HG02981 (cell line): ENCODE data around the gene UBE2D2.

Experiments
- ATAC-seq: cut with Tn5 transposase; IDR thresholded peaks from one replicate; pipeline ENCODE4 v1.9.1; 2021; ENCODE audit warnings: mild to moderate bottlenecking, moderate library complexity; ENCODE audit not compliant: unreplicated experiment

Gene UBE2D2

DNA sequence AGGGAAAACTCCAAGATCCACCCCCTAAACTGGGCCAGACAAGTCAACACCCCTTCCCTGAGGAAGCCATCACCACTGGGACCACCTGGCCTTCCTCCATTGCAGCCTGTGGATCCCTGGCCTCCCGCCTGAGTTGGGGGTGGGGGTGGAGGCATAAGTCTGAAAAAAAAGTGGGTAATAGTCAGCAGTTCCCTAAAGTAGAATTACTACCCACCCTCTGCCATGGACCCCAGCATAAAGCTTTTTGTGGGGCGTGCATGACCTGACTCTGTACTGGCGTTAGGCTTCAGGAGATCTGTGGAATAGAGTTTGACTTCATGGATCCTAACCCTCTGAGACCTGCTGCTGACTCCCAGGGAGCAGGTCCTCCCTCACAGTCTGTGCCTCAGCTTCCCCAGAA is 85.0 kb downstream of the UBE2D2 start:
- no peak for ATAC-seq

DNA sequence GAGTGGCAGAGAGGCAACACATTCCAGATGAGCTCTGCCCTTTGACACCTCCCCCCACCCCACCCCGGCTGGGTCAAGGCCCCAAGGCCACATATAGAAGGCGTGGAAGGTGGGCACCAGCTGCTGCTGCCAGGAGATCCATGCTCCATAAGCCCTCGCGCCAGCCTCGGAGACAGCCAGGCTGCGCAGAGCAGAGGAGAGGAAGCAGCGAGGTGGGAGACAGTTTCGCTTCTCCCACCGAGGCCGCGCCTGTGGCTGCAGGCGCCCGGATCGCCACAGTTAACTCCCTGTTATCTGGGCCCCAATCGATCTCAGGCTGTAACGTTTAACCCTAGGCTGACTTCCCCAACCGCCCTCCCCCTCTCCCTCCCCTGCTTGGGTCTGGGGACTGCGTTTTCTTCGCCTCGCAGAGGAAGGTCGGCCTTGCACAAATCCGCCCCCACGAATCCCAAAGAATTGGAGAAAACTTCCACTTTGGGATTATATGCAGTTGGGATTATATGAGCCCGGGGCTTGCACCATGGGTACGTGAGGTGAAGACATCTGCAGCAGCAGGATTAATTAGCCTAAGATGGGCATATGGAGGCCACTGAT is 85.9 kb downstream of the UBE2D2 start:
- ATAC-seq: no peak

DNA sequence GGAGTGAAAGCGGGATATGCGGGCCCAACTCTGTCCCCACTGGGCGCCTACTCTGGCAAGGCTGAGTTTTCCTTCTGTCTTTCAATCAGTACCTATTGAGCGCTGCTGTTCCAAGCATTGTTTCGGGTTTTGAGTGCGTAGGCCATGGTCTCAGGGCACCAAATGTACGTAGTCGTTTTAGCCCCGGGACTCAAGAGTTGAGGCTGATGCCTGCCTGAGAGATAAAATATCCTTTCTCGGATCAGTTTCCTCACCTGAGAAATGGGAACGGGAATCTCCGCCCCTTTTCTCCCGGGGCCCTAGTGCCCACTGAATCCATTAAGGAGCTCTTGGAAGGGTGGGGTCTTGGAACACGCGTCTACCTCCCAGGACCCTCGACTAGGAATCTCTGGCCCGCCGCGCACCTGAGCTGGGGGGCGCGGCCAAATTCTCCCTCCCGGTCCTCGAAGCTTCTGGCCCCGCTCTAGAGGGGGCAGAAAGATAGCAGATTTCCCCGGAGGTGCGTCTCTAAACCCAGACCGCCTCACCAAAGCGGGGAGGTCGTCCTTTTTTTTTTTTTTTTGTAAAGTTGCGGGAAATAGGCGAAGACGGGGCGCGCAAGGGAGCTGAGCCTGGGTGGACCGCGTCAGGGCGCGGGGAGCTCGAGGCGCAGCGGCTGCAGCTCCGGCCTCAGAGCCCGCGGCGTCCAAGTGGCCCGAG is 86.5 kb downstream of the UBE2D2 start:
- ATAC-seq: no peak

DNA sequence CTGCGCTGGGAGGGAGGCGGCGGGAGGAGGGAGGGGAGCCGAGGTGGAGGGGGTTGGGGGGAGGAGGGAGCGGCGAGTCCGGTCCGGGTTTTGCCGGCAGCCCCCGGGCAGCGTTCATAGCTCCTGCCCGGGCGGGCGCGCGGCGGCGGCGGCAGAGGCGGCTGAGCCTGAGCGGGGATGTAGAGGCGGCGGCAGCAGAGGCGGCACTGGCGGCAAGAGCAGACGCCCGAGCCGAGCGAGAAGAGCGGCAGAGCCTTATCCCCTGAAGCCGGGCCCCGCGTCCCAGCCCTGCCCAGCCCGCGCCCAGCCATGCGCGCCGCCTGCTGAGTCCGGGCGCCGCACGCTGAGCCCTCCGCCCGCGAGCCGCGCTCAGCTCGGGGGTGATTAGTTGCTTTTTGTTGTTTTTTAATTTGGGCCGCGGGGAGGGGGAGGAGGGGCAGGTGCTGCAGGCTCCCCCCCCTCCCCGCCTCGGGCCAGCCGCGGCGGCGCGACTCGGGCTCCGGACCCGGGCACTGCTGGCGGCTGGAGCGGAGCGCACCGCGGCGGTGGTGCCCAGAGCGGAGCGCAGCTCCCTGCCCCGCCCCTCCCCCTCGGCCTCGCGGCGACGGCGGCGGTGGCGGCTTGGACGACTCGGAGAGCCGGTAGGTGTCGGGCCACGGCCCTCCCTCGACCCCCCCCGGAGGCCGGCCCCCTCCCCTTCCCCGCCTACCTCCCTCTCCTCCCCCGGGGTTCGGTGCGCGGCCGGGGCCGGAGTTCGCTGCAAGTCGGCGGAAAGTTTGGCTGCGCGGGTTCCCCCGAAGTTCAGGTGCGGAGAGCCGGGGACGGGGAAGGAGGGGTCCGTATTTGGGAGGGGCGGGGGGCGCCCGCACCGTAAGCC is 87.3 kb downstream of the UBE2D2 start, which contains the start of gene CXXC5:
CXXC5 (plus strand) TSS at position 145 of the 877 bp plus-strand sequence. CDS start 32,175 bp downstream, outside the sequence.
- no peak for ATAC-seq

DNA sequence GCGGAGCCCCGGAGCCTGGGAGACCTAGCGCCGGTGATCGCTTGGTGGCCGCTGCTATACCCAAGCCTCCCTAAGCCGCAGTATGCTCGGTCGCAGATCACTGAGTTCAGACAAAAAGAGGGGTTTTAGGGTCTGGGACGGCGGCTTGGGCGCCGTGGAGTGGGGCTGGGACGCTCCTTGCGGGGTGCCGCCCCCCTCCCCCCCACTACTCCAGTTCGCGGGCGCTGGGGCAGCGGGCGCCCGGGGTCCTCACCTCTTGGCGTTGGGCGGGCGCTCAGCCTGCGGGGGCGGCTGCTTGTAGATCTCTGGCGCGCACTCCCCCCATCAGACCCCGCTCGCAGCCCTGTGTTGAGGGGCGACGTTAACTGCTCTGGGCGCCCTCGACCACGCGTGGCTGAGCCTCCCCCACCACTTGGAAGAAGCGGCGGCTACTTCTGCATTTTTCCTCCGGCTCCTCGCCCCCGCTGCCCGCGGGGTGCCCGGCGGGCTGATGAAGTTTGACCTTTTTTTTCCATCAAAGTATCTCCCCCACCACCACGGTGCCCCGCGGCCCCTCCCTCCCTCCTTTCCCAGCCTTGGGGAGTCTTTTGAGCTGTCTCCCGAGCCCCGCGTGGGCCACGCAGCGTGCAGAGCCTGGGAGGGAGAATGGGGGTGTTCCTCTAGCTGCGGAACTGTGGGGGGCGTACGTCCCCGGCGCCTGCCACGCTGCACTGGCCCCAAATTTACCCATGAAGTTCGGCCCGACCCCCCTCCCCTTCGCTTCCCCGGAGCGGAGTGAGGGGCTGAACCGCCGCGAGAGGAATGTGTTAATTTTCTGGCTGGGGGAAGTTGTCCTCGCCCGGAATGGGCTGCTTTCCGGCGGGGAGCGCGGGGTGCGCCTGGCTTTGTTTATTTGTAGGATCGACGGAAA is 88.2 kb downstream of the UBE2D2 start:
- ATAC-seq: no peak

DNA sequence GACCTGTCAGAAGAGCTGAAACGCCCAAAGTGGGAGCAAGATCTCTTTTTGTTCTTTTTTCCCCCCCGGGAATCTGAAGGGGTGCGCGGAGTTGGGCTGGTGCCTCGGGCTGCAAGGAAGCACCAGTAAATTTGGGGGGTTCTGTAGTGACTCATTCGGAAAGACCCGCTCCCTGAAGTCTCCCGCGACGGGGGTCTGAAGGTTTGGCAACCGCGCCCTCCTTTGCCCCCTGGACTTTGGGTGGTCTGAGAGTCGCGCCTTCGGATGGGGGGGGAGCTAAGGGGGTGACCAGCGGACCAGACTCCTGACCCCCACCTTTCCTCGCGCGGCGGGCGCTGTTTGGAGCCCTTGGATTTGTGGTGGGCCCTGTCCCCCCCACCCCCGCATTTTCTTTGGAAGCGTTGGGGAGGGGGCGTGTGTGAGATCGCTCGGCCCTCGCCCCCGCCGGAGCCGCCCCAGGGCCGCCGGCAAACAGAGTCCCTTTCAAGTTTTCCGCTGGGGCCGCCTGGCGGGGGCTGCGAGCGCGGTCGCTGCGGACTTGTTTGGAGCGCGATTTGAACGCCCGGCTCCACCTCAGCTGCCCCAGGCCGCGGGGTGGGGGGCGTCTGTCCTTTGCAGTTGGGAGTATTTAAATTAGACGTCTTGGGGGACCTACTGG is 89.0 kb downstream of the UBE2D2 start:
- ATAC-seq: no peak

DNA sequence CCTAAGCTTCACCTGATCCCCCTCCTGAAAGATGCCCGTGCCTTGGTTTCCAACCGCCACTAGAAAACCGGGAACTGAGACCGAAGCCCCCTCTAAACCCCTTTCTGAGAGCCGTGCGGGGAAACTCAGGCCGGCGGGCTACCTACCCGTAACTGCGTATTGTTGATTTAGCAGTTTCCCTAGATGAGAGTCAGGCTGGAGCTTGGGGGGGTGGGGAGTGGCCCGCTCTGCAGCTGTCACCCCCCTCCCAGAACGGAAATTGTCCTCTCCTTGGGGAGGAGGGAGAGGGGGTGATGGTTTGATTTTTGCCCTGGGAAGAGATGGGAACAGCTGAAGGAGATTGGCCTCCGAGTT is 89.5 kb downstream of the UBE2D2 start:
- no peak for ATAC-seq

DNA sequence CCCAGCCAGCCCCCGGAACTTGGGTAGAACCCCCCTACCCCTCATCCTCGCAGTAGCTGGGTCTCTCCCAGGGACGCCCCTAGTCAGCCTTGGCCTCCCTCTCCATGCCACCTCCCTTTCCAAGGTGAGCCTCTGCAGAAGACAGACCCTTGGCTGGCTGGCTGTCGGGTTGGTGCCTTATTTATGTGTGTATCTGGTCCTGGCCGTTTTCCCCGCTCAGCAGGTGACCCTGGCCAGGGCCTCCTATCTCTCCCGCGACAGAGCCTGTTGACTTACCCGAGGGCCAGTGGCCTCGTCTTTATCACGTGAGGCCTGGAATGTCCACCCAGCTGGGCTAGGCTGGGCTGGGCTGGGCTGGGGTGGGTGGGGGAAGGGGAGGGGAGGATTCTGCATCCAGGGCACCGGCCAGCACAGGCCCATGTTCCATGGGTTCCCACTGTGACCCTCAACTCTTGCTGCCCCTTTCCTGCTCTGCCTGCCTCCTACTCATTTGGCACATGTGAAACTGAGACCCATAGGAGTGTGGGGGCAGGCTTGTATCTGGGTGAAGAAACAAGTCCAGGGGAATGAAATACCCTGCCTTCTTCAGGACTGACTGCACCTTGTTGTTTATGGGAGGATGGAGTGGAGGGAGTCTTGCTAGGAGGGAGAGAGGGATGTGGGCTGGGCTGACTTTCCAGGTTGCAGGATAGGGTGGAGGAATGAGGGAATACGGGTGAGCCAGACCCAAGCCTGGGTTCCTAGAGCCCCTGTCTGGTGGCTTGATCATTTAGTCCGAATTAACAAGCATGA is 90.1 kb downstream of the UBE2D2 start:
- ATAC-seq: no peak

DNA sequence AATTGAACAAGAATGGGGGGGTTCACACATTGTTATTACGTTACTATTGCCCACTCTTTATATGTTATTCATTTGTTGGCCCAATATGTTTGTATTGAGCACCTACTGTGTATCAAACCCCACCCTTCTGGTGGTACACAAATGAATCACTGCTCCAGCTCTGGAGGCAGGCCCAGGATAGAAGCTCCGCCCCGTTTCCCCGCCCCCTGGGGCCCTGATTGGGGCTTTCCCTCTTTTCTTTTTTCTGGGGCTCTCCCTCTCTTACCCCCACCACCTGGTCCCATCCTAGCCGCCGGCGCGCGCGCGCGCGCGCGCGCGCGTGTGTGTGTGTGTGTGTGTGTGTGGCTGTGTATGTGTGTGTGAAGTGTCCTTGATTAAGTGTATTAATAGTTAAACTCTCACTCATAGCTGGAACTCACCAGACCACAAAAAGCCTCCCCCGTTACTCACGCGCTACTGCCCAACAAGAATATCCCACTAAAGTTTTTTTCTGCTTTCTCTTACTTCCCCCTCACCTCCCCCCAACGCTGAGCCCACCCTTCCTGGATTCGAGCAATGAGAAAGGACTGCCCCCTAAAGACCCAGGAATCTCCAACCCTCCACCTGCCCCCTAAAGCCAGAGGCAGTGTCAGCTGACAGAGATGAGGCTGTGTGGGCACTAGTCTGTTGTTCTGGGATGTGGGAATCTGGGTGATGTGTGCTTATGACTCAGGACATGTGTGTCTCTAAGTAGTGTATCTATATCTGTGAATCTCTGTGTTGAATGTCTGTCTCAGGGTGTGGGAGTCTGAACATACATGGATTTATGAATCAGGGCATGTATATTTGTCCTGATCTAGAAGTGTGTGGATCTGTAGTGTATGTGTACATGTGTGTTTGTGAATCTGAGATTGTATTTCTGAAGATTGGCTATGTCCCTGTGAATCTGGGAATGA is 91.0 kb downstream of the UBE2D2 start:
- ATAC-seq: peak; percentile 37

DNA sequence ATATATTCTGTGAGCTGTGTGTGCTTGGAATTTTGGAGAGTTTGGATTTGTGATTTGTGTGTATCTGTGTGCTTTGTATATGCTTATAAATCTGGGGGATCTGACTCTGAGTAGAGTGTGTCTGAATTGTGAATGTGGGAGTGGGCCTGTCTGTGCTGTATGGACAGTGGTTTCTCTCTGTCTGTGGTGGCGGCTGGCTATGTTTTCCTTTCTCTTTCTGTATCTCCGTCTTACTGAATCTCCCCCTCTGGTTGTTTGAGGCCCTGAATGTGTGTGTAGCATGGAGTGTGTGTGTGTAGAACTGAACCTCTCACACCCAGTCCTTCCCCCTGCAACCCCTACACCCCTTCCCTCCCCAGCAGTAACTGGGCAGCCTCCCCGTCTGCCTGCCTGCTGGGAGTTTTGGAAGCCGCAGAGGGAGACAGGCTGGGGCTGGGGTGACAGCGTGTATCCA is 91.7 kb downstream of the UBE2D2 start:
- ATAC-seq: peak; percentile 37

DNA sequence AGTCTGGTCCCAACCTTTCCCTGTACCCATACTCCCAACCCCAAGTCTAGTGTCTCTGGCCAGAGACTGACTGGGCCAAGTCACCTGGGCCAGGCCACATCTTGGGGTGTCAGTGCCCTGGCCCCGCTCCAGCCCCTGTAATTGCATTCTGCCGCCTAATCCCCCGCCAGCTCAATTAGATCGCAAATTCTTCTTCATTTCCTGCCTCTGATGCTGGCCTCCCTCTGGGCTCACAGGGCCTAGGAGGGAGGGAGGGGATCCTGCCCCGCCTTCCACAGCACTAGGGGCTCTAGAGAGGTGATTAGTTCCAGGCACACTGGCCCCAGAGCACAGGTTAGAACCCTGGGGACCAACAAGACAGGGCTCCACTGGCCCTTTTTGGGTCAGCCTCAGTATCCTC is 92.5 kb downstream of the UBE2D2 start:
- no peak for ATAC-seq

DNA sequence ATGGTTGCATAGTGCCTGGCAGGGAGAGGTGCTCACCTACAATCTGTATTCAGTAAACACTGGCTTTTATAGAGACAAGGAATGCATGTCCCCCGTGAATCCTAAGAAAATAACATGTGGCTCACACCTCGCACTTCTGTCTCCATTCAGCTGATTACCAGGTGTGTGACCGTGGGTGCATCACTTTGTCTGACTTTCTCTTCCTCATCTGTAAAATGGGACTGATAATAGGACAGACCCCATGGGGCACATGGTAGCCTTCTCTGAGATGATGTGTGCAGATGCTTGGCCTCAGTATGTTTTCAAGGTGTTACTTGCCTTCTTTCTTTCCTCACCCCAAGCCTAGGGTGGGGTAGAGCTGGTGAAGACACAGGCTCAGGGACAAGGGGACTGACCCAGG is 93.3 kb downstream of the UBE2D2 start:
- no peak for ATAC-seq

DNA sequence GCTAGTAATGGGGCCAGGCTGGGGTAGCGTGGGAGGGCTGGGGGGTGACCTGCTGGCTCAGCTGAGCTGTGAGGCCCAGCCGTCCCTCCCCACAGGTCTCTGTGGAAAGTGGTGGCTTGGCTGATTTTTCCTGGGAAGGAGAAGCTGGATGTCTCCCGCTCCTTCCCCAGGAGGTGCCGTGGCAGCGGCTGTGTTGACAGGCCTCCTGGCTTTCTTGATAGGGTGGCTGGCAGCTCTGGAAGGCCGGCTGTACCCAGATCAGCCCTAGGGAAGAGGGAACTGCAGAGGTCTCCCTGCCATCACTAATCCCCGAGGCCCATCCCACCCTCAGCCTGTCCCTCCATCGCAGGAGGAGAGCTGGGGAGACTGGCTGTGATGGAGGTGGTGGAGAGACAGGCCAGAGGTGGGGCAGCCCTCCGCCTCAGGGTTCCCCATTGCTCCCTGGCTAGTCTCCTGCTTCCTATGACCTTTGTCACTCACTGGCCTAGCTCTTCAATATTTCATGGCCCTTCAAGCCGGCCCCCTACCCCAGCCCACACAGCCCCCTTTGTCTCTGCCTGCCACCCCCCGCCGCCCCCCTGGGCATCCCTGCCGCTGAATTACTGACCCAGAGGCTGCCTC is 93.8 kb downstream of the UBE2D2 start:
- no peak for ATAC-seq

DNA sequence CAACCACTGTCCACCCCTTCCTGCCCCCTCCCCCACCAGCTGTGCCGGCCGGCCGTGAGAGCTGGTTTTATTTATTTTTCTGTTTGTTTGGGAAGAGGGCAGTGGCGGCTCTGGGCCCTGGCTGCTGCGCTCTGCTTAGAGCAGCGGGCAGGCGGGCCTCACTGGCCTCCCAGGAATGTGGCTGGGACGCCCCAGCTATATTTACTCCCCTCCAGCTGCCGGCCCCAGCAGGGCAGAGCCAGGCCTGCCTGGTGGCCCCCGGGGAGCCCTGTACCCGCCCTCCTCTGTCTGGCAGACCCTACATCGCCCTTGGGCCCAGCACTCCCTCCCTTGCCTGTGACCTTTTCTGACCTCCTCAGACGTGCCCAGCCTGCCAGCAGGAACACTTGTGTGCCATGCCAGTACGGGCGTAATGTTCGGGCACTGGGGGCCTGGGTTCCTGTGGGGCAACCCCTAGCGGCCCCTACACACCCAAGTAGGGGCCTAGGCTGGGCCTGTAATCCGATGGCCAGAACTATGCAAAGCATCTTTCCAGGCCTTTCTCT is 94.7 kb downstream of the UBE2D2 start:
- no peak for ATAC-seq

DNA sequence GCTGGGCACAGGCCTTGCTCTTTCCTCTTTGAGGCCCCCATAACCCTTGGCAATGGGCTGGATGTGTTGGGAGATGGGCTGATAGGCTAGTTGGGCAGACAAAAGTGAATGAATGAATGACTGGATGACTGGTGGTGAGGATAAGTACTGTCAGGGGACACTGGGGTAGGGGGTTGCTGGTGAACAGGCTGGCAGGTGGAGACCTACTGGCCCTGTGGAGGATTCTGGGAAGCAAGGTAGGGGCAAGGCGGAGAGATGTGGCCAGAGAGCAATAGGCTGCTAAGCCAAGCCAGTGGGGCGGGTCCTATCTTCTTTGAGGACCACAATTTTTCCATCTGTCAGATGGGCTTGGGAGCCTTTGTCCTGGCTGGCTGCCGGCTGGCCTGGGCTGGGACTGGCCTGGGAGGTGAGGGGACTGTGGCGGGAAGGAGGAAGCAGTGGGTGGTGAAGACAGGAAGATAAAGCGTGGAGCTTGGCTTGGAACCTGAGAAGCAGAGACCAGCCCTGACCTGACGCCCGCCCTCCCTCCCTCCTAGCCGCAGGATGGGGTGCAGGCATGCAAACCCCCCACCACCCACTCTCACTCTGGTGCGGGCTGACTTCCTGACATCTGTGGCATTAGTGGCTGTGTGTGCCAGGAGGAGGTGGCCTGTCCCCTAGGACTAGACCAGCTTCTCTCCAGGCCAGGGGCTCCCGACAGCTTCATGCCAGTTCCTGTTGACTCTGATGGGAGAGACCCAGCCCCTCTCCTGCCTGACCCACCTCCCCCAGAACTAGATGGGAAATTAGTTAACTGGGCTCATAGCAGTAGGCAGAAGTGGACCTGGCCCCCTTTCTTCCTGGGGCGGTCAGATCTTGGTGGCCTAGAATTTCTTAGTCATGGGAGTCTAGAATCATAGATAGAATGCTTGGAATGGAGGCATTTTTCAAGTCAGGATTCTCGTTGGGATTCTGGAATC is 96.5 kb downstream of the UBE2D2 start:
- no peak for ATAC-seq

DNA sequence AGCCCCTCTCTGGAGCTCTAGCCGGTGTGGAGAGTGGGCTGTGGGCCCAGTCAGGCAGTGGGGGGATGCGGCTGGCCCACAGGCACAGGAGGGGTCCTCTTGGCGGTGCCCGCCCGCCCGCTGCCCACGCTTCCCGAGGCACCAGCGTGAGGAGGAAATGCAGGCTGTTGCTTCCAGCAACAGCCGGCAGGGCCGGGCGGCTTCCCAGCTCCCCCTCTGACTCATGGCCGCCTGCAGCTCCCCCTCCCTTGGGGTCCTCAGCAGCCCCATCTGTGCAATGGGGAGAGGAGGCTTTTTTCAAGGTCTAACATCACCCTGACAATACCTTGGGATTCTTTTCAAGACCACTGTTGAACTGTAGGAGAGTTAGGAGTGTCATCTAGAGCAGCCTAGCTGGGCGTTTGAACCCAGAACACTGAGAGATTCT is 97.4 kb downstream of the UBE2D2 start:
- no peak for ATAC-seq
